ENCODE results near the gene ABCC11. TPM values are rescaled to one million over a fixed set of nuclear protein-coding genes. Genes with fewer than 3 reads are reported as not detected.

ABCC11 gene
- polyA plus RNA-seq, 2 of the 4 experiments (the other 2 are of a cell fraction): 0.19 to 0.21 TPM

- TF ChIP-seq FOXS1 (CRISPR knock-in tag; IDR thresholded peaks at IDR 0.05) (peak; percentile 28), NR3C1 (IDR thresholded peaks at IDR 0.05) (no peak), HOXB5 (CRISPR knock-in tag; IDR thresholded peaks at IDR 0.05) (peak; percentile 89), TP53 (CRISPR knock-in tag; IDR thresholded peaks at IDR 0.05) (no peak), MAZ (IDR thresholded peaks at IDR 0.05; ENCODE audit: borderline replicate concordance, low read depth, low read length) (no peak), RCOR1 (IDR thresholded peaks at IDR 0.05; ENCODE audit: low read depth, low read length) (no peak), ZFP36 (IDR thresholded peaks at IDR 0.05; ENCODE audit: borderline replicate concordance, partially characterized antibody) (peak; percentile 13), RNF2 (IDR thresholded peaks at IDR 0.05; ENCODE audit: borderline replicate concordance, low read depth) (no peak), BHLHE40 (IDR thresholded peaks at IDR 0.05; ENCODE audit: low read depth, low read length) (no peak), HDAC2 (IDR thresholded peaks at IDR 0.05) (no peak), RFX5 (IDR thresholded peaks at IDR 0.05) (no peak), CBX8 (IDR thresholded peaks at IDR 0.05) (no peak), NPAS2 (CRISPR knock-in tag; IDR thresholded peaks at IDR 0.05; ENCODE audit: borderline replicate concordance) (peak; percentile 41; the same call in 1 of the 2 replicates), POLR2A (IDR thresholded peaks at IDR 0.05; ENCODE audit: low read length) (no peak), CBX2 (IDR thresholded peaks at IDR 0.05; ENCODE audit: borderline replicate concordance, low read depth) (no peak), JUN (IDR thresholded peaks at IDR 0.05) (peak; percentile 94 to 96; a peak in 4 of 5 replicates), MYC (IDR thresholded peaks at IDR 0.05; ENCODE audit: borderline replicate concordance, low read length) (peak; percentile 44; the same call in 1 of the 2 replicates), SMC3 (IDR thresholded peaks at IDR 0.05) (peak; percentile 62), ZSCAN20 (CRISPR knock-in tag; IDR thresholded peaks at IDR 0.05) (peak; percentile 84; the same call in 1 of the 2 replicates), MAFK (IDR thresholded peaks at IDR 0.05; ENCODE audit: partially characterized antibody) (peak; percentile 47)
- TF ChIP-seq, protein P1, sequence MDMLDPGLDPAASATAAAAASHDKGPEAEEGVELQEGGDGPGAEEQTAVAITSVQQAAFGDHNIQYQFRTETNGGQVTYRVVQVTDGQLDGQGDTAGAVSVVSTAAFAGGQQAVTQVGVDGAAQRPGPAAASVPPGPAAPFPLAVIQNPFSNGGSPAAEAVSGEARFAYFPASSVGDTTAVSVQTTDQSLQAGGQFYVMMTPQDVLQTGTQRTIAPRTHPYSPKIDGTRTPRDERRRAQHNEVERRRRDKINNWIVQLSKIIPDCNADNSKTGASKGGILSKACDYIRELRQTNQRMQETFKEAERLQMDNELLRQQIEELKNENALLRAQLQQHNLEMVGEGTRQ (IDR thresholded peaks at IDR 0.05): peak; percentile 42; the same call in 1 of the 2 replicates
- TF ChIP-seq, protein P2, sequence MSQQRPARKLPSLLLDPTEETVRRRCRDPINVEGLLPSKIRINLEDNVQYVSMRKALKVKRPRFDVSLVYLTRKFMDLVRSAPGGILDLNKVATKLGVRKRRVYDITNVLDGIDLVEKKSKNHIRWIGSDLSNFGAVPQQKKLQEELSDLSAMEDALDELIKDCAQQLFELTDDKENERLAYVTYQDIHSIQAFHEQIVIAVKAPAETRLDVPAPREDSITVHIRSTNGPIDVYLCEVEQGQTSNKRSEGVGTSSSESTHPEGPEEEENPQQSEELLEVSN (IDR thresholded peaks at IDR 0.05; ENCODE audit: borderline replicate concordance, low read depth): 0 out of 2 replicates have a peak, but pooled peaks have one; percentile 36
These were observed 120.3 kb downstream of the ABCC11 start (continued) for GRCh38 chr16:48126801-48127644.

GRCh38 chr16:48125888-48126287 is 121.5 kb downstream of the ABCC11 start:
- ATAC-seq (no peak), FAIRE-seq (no peak), DNase-seq (ENCODE audit: low read depth in 1 of 2, low spot score in 1 of 2) (no peak)
- WGBS (ENCODE audit: missing lambda C conversion rate): 98% methylated on average over 5 of the region's 5 CpGs
- H3K27ac ChIP-seq: peak overlapping the region; percentile 89 to 90
- peak overlapping the region; percentile 60; the same call in 1 of the 3 replicates for H3K4me2 ChIP-seq
- H3K4me1 ChIP-seq: peaks cover 80% of the 10 kb centered on the region
- TF ChIP-seq CBX8 (IDR thresholded peaks at IDR 0.05): no peak
- TF ChIP-seq, protein P3, sequence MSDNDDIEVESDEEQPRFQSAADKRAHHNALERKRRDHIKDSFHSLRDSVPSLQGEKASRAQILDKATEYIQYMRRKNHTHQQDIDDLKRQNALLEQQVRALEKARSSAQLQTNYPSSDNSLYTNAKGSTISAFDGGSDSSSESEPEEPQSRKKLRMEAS (IDR thresholded peaks at IDR 0.05): no peak
- no peak for TF ChIP-seq ZSCAN20 (CRISPR knock-in tag; IDR thresholded peaks at IDR 0.05)
- TF ChIP-seq, protein P4, sequence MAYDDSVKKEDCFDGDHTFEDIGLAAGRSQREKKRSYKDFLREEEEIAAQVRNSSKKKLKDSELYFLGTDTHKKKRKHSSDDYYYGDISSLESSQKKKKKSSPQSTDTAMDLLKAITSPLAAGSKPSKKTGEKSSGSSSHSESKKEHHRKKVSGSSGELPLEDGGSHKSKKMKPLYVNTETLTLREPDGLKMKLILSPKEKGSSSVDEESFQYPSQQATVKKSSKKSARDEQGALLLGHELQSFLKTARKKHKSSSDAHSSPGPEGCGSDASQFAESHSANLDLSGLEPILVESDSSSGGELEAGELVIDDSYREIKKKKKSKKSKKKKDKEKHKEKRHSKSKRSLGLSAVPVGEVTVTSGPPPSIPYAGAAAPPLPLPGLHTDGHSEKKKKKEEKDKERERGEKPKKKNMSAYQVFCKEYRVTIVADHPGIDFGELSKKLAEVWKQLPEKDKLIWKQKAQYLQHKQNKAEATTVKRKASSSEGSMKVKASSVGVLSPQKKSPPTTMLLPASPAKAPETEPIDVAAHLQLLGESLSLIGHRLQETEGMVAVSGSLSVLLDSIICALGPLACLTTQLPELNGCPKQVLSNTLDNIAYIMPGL (CRISPR knock-in tag; IDR thresholded peaks at IDR 0.05; ENCODE audit: borderline replicate concordance): no peak
- TF ChIP-seq MAZ (IDR thresholded peaks at IDR 0.05; ENCODE audit: borderline replicate concordance, low read depth, low read length): no peak
- no peak for TF ChIP-seq SREBF2 (IDR thresholded peaks at IDR 0.05)
- TF ChIP-seq, protein P2 (IDR thresholded peaks at IDR 0.05; ENCODE audit: borderline replicate concordance, low read depth): no peak
- H3K4me3 ChIP-seq: no peak overlapping the region
- H3K9me3 ChIP-seq: no peaks in the 10 kb centered on the region
- ChIA-PET POLR2A (interaction anchor here (1.1 to 1.6 kb wide), 2 partner anchors 31 to 1088 kb away, joined by 3 to 4 read pairs; no protein-coding TSS in a partner anchor), CTCF (interaction anchor here (1.1 to 3.2 kb wide), 5 partner anchors 8 to 39 kb away, joined by 3 to 15 read pairs (median 7); partner anchors contain the start of gene ABCC12)
